PC-3 (cell line): Measurements from ENCODE around the gene DTD1.

Experiments
- CTCF ChIP-seq: fragments of 300-600 bp; sonication (generic); conservative IDR thresholded peaks from 2 replicates; pipeline ENCODE4 v1.5.1; 2017; ENCODE audit warnings: antibody characterized with exemption, low read depth, mild to moderate bottlenecking, low read length
- EZH2phosphoT487 ChIP-seq: fragments of 300-600 bp; sonication (generic); IDR thresholded peaks from 2 replicates; pipeline ENCODE4 v1.6.1; 2018; ENCODE audit warnings: mild to moderate bottlenecking, antibody characterized with exemption, low read length, borderline replicate concordance

- TF ChIP-seq CTCF (no peak), EZH2phosphoT487 (no peak)
Observed at GRCh38 chr20:18686696-18687095, 98.8 kb downstream of the DTD1 start.
